ENCODE data around the gene CRYZ. TPM values are rescaled to one million over a fixed set of nuclear protein-coding genes. Genes with fewer than 3 reads are reported as not detected.
"Not testable (repeated sequence)": the region's sequence is repeated elsewhere in the genome, so short reads cannot be mapped to it uniquely, and the experiment has no call there.

The CRYZ gene
- total RNA-seq, 1 donor from 2014 or later, result 48.3 TPM

- Histone ChIP-seq H3K4me3 (no peak overlapping the region), H3K4me1 (no peaks in the 10 kb centered on the region), H3K27me3 (no peaks in the 10 kb centered on the region), H3K36me3 (peaks cover 76% of the 10 kb centered on the region), H3K9me3 (no peaks in the 10 kb centered on the region), H3K27ac (no peak overlapping the region)
- TF ChIP-seq, protein P1, sequence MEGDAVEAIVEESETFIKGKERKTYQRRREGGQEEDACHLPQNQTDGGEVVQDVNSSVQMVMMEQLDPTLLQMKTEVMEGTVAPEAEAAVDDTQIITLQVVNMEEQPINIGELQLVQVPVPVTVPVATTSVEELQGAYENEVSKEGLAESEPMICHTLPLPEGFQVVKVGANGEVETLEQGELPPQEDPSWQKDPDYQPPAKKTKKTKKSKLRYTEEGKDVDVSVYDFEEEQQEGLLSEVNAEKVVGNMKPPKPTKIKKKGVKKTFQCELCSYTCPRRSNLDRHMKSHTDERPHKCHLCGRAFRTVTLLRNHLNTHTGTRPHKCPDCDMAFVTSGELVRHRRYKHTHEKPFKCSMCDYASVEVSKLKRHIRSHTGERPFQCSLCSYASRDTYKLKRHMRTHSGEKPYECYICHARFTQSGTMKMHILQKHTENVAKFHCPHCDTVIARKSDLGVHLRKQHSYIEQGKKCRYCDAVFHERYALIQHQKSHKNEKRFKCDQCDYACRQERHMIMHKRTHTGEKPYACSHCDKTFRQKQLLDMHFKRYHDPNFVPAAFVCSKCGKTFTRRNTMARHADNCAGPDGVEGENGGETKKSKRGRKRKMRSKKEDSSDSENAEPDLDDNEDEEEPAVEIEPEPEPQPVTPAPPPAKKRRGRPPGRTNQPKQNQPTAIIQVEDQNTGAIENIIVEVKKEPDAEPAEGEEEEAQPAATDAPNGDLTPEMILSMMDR (IDR thresholded peaks at IDR 0.05), result no peak
- ATAC-seq (no peak), DNase-seq (no peak)
- intact Hi-C loops (cut with DNase I), result no loop called here
Measured at GRCh38 chr1:74755475-74755874, 22.6 kb upstream of the CRYZ start.

GRCh38 chr1:74753104-74753503 is 20.3 kb upstream of the CRYZ start:
- intact Hi-C loops (cut with DNase I), result no loop called here
- no peaks in the 10 kb centered on the region for H3K9me3 ChIP-seq
- DNase-seq, result no peak
- no peak overlapping the region for H3K4me3 ChIP-seq
- H3K36me3 ChIP-seq, result peaks cover 74% of the 10 kb centered on the region
- no peak for ATAC-seq
- TF ChIP-seq, protein P1 (IDR thresholded peaks at IDR 0.05), result no peak
- H3K4me1 ChIP-seq, result no peaks in the 10 kb centered on the region
- H3K27ac ChIP-seq, result no peak overlapping the region
- no peaks in the 10 kb centered on the region for H3K27me3 ChIP-seq

DNA sequence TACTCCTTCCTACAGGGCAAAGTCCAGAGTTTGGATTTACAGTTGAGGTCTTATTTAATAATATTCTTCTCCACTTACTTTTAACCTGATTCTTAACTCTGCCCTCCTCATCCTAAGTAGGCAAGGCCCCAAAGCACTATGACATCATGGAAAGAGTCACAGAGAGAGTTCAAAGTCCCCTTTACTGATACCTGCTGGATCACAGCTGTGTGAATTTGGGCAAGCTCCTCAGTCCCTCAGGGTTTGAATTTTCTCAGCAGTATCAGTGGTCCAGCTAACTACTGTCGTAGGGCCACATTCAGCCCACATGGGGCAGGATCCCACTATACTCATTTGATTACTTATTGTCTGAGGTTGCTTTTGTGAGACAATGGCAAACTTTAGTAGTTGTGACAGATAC is 16.1 kb upstream of the CRYZ start:
- DNase-seq, result no peak
- H3K4me3 ChIP-seq, result no peak overlapping the region
- no peaks in the 10 kb centered on the region for H3K9me3 ChIP-seq
- intact Hi-C loops (cut with DNase I), result no loop called here
- no peaks in the 10 kb centered on the region for H3K27me3 ChIP-seq
- ATAC-seq, result no peak
- H3K4me1 ChIP-seq, result no peaks in the 10 kb centered on the region
- H3K27ac ChIP-seq, result no peak overlapping the region
- peaks cover 62% of the 10 kb centered on the region for H3K36me3 ChIP-seq
- TF ChIP-seq, protein P1 (IDR thresholded peaks at IDR 0.05), result no peak

GRCh38 chr1:74745247-74745646 is 12.4 kb upstream of the CRYZ start:
- not testable (repeated sequence) for H3K27me3 ChIP-seq
- H3K36me3 ChIP-seq, result peaks cover 54% of the 10 kb centered on the region

GRCh38 chr1:74740307-74740980 is 7.6 kb upstream of the CRYZ start:
- H3K27ac ChIP-seq; H3K4me3 ChIP-seq; H3K9me3 ChIP-seq; H3K27me3 ChIP-seq; DNase-seq; intact Hi-C loops (cut with DNase I); H3K4me1 ChIP-seq; ATAC-seq: not testable (repeated sequence)
- peaks cover 58% of the 10 kb centered on the region for H3K36me3 ChIP-seq

More at GRCh38 chr1:74745247-74745646, 12.4 kb upstream of the CRYZ start:
- ATAC-seq; DNase-seq; H3K4me3 ChIP-seq; H3K4me1 ChIP-seq; H3K27ac ChIP-seq; H3K9me3 ChIP-seq; intact Hi-C loops (cut with DNase I): not testable (repeated sequence)

GRCh38 chr1:74737333-74737732 is 4.5 kb upstream of the CRYZ start:
- H3K36me3 ChIP-seq, result peaks cover 50% of the 10 kb centered on the region
- TF ChIP-seq, protein P1 (IDR thresholded peaks at IDR 0.05), result no peak
- DNase-seq (no peak), ATAC-seq (no peak)
- H3K27me3 ChIP-seq, result no peaks in the 10 kb centered on the region
- no peak overlapping the region for H3K4me3 ChIP-seq
- H3K4me1 ChIP-seq, result peaks cover 11% of the 10 kb centered on the region
- H3K27ac ChIP-seq, result no peak overlapping the region
- intact Hi-C loops (cut with DNase I), result no loop called here
- H3K9me3 ChIP-seq, result no peaks in the 10 kb centered on the region

All from upper lobe of right lung (tissue), 1 donor.